OCI-LY3 (cell line): ENCODE results near the gene CLRN2.

Source experiments
- H2AFZ ChIP-seq: fragments of 200-600, 300-600 bp; shearing (Covaris generic); 2 replicates; pipeline ENCODE4 v1.6.0; 2014; ENCODE audit warnings: antibody characterized with exemption, low read depth, low read length
- H3K27ac ChIP-seq: fragments of 200-600, 300-600 bp; sonication (generic); 2 replicates; pipeline ENCODE4 v1.5.1; 2014; ENCODE audit warnings: mild to moderate bottlenecking, low read length, moderate library complexity, mixed read lengths
- H3K27me3 ChIP-seq: fragments of 200-600, 300-600 bp; sonication (generic); 2 replicates; pipeline ENCODE4 v1.6.1; 2014; ENCODE audit warnings: low read depth, low read length, mixed read lengths
- H3K36me3 ChIP-seq: fragments of 200-600, 300-600 bp; sonication (generic); replicated peaks from 2 replicates; pipeline ENCODE3; 2014; ENCODE audit warnings: low read depth, low read length, mixed read lengths
- H3K4me1 ChIP-seq: fragments of 300-600, 200-600 bp; sonication (generic); 2 replicates; pipeline ENCODE4 v1.6.1; 2014; ENCODE audit warnings: low read length, mixed read lengths
- H3K4me2 ChIP-seq: fragments of 200-600, 300-600 bp; sonication (generic); 2 replicates; pipeline ENCODE4 v1.6.1; 2014; ENCODE audit warnings: low read length, mixed read lengths
- H3K4me3 ChIP-seq: fragments of 300-600, 200-600 bp; sonication (generic); 2 replicates; pipeline ENCODE4 v1.5.1; 2014; ENCODE audit warnings: antibody characterized with exemption, mild to moderate bottlenecking, low read length, moderate library complexity
- H3K79me2 ChIP-seq: fragments of 300-600, 200-600 bp; shearing (Covaris generic); 2 replicates; pipeline ENCODE4 v1.6.1; 2014; ENCODE audit warnings: mild to moderate bottlenecking, low read length, mixed read lengths
- H3K9ac ChIP-seq: fragments of 300-600, 200-600 bp; shearing (Covaris generic); 2 replicates; pipeline ENCODE4 v1.6.0; 2014; ENCODE audit warnings: mild to moderate bottlenecking, low read length, moderate library complexity
- H3K9me3 ChIP-seq: fragments of 200-600, 300-600 bp; shearing (Covaris generic); 2 replicates; pipeline ENCODE4 v1.6.1; 2014; ENCODE audit warnings: low read length, mixed read lengths; ENCODE audit not compliant: insufficient read depth
- H4K20me1 ChIP-seq: fragments of 200-600, 300-600 bp; sonication (generic); 2 replicates; pipeline ENCODE4 v1.6.1; 2016; ENCODE audit warnings: low read length, mixed read lengths; ENCODE audit not compliant: insufficient read depth
- CTCF ChIP-seq: fragments of 200-600, 300-600 bp; sonication (generic); IDR thresholded peaks from 2 replicates; pipeline ENCODE4 v1.5.1; 2014; ENCODE audit warnings: antibody characterized with exemption, low read length, low read depth
- EZH2phosphoT487 ChIP-seq: fragments of 200-600 bp; shearing (Covaris generic); IDR thresholded peaks from 2 replicates; pipeline ENCODE4 v1.6.1; 2018; ENCODE audit warnings: antibody characterized with exemption, mixed run types, low read depth

The CLRN2 gene

GRCh38 chr4:17558941-17559708, 44.2 kb downstream of the CLRN2 start:
- no peaks in the 10 kb centered on the region for H3K4me1 ChIP-seq
- H3K9me3 ChIP-seq: no peaks in the 10 kb centered on the region
- H3K79me2 ChIP-seq: no peaks in the 10 kb centered on the region
- H3K27ac ChIP-seq: no peak overlapping the region
- no peak overlapping the region for H3K4me2 ChIP-seq
- no peaks in the 10 kb centered on the region for H4K20me1 ChIP-seq
- TF ChIP-seq CTCF (no peak), EZH2phosphoT487 (no peak)
- H2AFZ ChIP-seq: no peak overlapping the region
- H3K9ac ChIP-seq: no peak overlapping the region
- H3K27me3 ChIP-seq: no peaks in the 10 kb centered on the region
- no peaks in the 10 kb centered on the region for H3K36me3 ChIP-seq
- no peak overlapping the region for H3K4me3 ChIP-seq

GRCh38 chr4:17559709-17560048, 44.7 kb downstream of the CLRN2 start:
- H3K27me3 ChIP-seq: no peaks in the 10 kb centered on the region
- H3K9ac ChIP-seq: no peak overlapping the region
- no peak overlapping the region for H3K4me3 ChIP-seq
- no peak overlapping the region for H2AFZ ChIP-seq
- no peaks in the 10 kb centered on the region for H3K36me3 ChIP-seq
- no peak overlapping the region for H3K27ac ChIP-seq
- H3K4me2 ChIP-seq: no peak overlapping the region
- no peaks in the 10 kb centered on the region for H3K9me3 ChIP-seq
- H3K79me2 ChIP-seq: no peaks in the 10 kb centered on the region
- TF ChIP-seq EZH2phosphoT487 (no peak), CTCF (no peak)
- H3K4me1 ChIP-seq: no peaks in the 10 kb centered on the region
- no peaks in the 10 kb centered on the region for H4K20me1 ChIP-seq

DNA sequence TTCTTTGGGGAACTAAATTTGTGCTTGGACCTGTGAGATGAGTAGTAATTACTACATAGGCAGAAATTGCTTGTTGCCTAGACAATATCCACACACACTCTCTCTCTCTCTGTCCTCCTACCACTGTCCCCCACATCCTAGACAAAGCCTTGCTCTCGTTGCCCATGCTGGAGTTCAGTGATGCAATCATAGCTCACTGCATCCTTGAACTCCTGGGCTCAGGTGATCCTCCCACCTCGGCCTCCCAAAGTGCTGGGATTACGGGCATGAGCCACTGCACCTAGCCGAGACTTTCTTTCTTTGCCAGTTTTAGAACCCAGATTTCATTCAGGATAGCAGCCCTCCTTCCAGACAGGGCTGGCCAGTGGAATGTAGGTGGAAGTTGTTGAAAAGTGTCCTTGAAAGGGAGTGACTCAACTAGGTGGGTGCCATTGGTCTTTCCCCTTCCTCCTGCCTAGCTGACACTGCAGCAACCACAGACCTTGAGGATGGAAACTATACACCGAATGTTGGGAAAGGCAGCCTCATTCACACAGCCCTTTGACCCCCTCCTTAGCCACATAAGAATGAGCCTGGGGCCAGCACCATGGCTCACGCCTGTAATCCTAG, 45.2 kb downstream of the CLRN2 start:
- Histone ChIP-seq H3K36me3 (no peaks in the 10 kb centered on the region), H2AFZ (no peak overlapping the region), H3K9ac (no peak overlapping the region), H3K4me2 (no peak overlapping the region), H3K79me2 (no peaks in the 10 kb centered on the region), H3K9me3 (no peaks in the 10 kb centered on the region), H3K4me1 (no peaks in the 10 kb centered on the region), H3K27ac (no peak overlapping the region), H4K20me1 (no peaks in the 10 kb centered on the region), H3K4me3 (no peak overlapping the region), H3K27me3 (no peaks in the 10 kb centered on the region)
- TF ChIP-seq CTCF (no peak), EZH2phosphoT487 (no peak)

GRCh38 chr4:17561195-17561909, 46.4 kb downstream of the CLRN2 start:
- Histone ChIP-seq H4K20me1 (no peaks in the 10 kb centered on the region), H3K27ac (no peak overlapping the region), H2AFZ (no peak overlapping the region), H3K4me2 (no peak overlapping the region), H3K79me2 (no peaks in the 10 kb centered on the region), H3K27me3 (no peaks in the 10 kb centered on the region), H3K36me3 (no peaks in the 10 kb centered on the region), H3K4me1 (no peaks in the 10 kb centered on the region), H3K9ac (no peak overlapping the region), H3K9me3 (no peaks in the 10 kb centered on the region), H3K4me3 (no peak overlapping the region)
- TF ChIP-seq EZH2phosphoT487 (no peak), CTCF (no peak)
